Hematopoietic multipotent progenitor cell treated with erythropoietin and hydrocortisone succinate and interleukin-3 and kit ligand, for 4 days (in vitro differentiated cells): ENCODE data around the gene RRAS.
"Not testable (repeated sequence)": the region's sequence is repeated elsewhere in the genome, so short reads cannot be mapped to it uniquely, and the experiment has no call there.

Source experiments
- DNase-seq: peaks from one replicate; pipeline ENCODE4 v3.0.0-alpha.2; 2015

The RRAS gene

DNA sequence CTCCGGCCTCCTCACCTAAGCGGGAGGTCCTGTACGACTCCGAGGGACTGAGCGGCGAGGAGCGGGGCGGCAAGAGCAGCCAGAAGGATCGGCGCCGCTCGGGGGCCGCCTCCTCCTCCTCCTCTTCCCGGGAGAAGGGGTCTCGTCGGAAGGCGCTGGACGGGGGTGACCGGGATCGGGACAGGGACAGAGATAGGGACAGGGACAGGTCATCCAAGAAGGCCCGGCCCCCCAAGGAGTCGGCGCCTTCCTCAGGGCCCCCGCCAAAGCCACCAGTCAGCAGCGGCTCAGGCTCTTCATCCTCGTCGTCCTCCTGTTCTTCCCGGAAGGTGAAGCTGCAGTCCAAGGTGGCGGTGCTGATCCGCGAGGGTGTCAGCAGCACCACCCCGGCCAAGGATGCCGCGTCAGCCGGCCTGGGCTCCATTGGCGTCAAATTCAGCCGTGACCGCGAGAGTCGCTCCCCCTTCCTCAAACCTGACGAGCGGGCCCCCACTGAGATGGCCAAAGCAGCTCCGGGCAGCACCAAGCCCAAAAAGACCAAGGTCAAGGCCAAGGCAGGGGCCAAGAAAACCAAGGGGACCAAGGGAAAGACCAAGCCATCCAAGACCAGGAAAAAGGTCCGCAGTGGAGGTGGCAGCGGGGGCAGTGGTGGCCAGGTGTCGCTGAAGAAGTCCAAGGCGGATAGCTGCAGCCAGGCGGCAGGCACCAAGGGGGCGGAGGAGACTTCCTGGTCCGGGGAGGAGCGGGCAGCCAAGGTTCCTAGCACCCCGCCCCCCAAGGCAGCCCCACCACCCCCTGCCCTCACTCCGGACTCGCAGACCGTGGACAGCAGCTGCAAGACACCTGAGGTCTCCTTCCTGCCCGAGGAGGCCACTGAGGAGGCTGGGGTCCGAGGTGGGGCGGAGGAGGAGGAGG lies 12.9 kb upstream of the RRAS start:
- DNase-seq = no peak

DNA sequence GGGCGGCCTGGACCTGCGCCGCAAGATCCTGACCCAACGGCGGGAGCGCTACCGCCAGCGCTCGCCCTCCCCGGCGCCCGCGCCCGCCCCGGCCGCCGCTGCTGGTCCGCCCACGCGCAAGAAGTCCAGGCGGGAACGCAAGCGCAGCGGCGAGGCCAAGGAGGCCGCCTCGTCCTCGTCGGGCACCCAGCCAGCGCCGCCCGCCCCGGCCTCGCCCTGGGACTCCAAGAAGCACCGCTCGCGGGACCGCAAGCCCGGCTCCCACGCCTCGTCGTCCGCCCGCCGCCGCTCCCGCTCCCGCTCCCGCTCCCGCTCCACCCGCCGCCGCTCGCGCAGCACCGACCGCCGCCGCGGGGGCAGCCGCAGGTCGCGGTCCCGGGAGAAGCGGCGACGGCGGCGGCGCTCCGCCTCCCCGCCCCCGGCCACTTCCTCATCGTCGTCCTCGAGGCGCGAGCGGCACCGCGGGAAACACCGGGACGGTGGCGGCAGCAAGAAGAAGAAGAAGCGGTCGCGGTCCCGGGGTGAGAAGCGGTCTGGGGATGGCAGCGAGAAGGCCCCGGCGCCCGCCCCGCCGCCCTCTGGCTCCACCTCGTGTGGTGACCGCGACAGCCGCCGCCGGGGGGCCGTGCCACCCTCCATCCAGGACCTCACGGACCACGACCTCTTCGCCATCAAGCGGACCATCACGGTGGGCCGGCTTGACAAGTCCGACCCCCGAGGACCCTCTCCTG lies 12.0 kb upstream of the RRAS start:
- no peak for DNase-seq

DNA sequence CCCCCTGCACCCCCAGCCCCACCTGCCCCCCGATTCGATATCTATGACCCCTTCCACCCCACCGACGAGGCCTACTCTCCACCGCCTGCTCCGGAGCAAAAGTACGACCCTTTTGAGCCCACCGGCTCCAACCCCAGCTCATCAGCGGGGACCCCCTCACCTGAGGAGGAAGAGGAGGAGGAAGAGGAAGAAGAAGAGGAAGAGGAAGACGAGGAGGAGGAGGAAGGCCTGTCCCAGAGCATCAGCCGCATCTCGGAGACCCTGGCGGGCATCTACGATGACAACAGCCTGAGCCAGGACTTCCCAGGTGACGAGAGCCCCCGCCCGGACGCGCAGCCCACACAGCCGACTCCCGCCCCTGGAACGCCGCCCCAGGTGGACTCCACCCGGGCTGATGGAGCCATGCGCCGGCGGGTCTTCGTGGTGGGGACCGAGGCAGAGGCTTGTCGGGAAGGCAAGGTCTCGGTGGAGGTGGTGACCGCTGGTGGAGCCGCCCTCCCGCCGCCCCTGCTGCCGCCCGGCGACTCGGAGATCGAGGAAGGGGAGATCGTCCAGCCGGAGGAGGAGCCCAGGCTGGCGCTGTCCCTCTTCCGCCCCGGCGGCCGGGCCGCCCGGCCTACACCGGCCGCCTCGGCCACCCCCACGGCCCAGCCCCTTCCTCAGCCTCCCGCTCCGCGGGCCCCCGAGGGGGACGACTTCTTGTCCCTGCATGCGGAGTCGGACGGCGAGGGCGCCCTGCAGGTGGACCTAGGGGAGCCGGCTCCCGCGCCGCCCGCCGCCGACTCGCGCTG lies 11.3 kb upstream of the RRAS start:
- DNase-seq = no peak

DNA sequence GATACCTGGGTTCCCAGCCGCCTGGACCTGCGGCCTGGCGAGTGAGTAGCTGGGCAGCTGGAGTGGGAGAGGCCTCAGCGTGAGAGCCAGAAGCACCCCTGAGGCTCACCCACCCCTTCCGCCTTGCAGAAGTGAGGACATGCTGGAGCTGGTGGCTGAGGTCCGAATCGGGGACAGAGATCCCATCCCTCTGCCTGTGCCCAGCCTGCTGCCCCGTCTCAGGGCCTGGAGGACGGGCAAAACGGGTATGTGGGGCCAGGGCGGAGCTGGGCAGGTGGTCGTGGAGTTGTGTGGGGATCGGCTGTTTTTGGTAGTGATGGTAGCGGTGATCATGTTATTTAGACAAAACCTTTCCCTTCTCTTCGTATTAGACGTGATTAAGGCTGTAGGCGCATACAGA lies 6.6 kb upstream of the RRAS start:
- DNase-seq = no peak

DNA sequence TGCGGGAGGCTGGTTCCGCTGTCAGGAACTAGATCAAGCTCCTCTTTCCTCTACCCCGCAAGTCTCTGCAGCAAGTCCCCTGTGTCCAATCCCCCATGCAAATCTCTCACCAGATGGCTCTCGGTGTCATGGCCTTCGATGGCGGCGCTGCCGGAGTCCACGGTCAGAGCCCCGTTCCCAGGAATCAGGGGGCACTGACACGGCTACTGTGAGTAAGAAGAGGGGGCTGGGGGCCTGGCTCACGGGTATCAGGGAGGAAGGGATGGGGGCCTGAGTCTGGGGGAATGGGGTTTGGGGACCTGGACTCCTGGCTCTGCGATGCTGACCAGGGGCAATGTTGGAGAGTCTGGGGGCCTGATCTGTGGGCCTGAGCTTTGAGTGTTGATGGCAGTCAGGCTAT lies 6.1 kb upstream of the RRAS start:
- no peak for DNase-seq

DNA sequence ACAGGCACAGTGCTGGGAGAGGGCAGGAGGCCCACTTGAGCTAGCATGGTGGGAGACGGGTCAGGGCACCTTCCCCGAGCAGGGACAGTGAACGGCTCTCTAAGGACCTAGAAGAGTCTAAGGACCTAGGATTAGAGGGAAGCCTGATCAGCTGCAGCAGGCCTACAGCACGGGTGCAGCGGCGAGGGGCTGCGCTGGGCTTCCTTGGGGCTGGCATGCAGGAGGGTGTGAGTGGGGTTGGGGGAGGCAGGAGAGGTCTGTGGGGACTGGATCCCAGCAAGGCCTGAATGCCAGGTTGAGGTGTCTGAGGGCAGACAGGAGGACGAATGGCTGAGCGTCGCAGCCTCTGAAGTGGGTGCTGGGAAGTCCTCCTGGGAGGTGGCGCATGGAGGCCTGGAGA lies 5.6 kb upstream of the RRAS start:
- no peak for DNase-seq

DNA sequence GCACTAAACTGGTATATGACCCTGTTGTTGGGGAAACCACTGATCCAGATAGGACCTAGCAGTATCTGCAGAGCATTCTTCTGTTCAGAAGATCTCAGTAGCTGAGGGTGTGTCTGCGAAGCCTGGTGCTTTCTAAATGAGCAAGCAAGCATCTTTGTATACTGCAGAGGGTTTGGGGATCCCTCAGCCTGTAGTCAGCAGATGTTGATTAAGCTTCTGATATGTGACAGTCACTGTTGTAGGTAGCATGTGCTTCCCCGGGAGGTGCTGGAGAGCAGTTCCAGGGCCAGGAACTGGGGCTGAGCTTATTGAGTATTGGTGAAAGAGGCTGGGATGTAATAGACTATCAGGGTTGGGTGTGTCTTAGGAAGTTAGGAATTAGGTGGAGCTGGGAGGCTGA lies 3.5 kb upstream of the RRAS start:
- DNase-seq = peak; percentile 51

DNA sequence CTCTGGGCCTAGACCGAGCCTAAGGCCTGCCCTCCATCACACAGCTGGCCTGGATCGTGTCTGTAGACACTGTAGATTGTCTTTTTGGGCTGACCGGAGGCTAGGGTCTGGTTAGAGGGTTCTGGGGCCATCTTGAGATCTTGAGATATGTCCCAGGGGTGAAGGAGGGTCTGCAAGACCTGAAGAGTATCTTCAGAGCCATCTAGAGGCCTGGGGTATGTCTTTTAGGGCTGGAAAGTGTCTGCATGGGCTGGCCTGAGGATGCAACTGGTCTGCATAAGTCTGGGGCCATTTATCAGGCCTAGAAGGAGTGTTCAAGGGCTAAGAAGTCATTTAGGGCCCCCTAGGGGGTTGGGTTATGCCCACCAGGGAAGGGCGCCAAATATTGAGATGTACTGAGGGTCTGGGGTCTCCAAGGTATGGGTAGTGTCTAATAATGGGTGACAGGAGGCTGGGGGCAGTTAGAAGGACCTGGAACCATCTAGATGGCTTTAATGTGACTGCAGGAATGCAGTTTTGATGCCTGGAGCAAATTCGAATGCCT lies 2.6 kb upstream of the RRAS start:
- DNase-seq = peak; percentile 55

DNA sequence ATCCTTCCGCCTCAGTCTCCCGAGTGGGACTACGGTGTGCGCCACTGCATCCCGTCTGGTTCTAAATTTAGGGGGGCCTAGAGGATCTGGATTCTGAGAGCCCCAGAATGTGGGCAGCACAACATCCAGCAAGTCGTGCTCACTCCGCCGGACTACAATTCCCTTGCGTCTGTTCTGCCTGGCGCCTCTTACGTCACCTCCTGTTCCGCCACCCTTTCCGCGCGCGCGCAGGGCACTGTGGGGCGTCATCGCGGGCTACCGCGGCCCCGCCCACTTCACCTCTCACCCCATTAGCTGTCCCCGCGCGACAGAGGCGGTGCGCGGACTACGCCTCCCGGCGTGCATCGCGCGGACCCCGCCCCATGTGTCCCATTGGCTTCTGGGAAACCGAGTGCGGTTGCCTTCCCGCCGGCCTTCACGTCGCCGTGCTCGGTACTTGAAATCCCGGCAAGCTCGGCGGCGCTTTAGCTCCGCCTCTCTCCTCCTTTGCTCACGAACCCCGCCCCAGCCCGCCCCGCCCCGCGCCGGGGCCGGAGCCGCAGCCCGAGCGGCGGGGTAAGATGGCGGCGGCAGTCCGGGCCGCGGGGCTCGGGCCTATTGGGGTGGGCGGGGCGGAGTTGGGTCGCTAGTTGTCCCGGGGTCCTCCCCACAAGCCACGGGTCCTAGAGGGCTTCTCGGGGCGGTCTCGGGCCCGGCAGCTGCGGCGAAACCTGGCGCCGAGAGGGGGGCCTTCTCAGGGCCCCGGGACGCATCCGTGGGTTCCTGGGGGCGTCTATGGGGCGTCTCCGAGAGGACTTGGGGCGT lies 1.9 kb upstream of the RRAS start, which contains the start of gene SCAF1:
Gene SCAF1, plus strand, starts transcription at position 522 of the 804 bp plus-strand sequence. CDS start 2,818 bp downstream, outside the sequence.
- peak; percentile 100 for DNase-seq

DNA sequence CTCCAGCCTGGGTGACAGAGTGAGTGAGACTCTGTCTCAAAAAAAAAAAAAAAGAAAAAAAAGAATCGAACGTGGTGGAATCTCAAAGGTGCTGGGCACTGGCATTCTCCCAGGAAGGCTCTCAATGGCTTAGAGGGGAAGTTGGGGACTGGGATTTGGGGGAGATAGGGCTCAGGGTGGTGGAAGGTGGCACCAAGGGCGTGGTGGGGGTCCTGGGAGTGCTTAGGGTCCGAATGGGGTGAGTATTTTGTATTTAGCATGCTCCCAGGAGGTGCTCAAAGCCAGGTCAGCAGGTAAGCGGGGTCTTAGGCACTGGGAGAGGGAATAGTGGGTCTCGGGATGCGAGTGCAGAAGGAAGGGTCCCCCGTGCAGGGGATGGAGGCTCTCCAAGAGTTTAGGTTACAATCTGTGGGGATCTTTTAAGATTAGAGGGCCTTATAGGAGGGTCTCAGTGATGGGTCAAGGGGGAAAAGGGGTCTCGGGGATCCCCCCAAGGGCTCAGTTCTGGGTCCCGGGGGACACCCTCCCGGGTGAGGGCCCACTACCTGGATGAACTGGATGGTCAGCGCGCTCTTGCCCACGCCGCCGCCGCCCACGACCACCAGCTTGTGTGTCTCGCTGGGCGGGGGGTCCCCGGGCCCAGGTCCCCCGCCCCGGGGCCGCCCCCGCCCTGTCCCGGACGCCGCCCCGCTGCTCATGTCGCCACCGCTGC lies 386 bp downstream of the RRAS start:
- DNase-seq = no peak

DNA sequence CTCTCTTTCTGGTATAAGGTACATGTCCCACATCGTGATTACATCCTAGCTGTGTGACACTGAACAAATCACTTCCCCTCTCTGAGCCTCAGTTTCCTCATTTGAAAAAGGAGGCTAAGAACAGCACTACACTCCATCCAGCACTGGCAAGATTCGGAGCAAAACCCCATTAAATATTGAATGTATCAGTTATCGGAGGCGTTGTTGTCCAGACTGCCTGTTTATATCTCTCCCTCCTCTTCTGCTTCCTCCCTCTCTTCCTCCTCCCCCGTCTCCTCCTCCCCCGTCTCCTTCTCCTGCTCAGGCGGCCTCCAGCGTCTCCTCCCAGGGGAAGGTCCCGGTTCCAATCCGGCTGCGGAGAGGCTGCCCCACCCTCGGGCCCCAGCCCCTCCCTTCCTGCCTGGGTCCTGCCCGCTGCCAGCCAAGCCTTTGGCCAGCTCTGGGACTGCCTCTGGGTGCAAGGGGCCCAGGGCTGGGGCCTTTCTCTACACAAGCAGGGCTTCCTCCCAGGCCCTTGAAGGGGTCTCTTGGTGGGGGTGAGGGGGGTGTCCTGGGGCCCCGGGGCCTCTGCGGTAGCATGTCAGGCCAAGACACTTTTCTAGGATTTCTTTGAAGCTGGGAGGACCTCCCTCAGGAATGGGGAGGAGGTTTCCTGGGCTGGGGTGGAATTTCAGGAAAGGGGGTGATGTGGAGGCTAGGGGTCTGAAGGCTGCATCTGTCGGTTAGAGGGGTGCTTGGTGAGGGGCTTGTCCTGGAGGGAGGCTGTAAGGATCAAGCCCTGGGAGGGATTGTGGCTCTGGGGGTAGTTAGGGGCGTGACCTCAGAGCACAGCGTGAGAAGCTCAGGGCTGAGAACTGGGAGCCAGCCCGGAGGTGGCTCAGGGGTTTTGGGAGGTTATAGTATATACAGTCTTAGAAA lies 1.9 kb downstream of the RRAS start:
- peak; percentile 71 for DNase-seq

DNA sequence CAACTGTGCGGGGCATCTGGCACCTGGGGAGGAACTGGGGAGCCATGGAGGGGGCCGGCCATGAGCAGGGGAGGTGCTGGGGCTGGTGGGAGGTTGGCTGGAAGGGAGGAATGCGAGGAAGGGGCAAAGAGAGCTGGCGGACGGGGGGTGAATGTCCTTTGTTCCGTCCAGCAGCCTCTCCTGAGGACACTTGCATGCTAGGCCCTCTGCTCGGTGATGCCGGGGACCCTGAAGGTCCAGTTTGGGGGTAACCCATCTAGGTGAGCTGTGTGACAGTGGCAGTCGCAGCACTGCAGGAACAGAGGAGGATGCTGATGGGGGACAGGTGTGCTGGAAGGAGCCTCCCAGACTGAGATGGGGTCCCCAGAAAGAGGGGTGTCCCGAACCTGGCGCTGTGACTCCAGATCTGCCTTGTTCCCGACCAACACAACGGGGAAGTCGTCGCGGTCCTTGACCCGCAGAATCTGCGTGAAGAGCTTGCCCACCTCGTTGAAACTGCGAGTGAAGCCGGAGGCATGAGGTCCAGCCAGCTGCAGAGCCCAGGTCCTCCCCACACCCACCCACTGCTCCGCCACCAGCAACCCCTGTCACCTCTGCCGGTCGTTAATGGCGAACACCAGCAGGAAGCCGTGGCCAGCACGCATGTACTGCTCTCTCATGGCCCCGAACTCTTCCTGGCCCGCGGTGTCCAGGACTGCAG lies 3.6 kb downstream of the RRAS start:
- no peak for DNase-seq

DNA sequence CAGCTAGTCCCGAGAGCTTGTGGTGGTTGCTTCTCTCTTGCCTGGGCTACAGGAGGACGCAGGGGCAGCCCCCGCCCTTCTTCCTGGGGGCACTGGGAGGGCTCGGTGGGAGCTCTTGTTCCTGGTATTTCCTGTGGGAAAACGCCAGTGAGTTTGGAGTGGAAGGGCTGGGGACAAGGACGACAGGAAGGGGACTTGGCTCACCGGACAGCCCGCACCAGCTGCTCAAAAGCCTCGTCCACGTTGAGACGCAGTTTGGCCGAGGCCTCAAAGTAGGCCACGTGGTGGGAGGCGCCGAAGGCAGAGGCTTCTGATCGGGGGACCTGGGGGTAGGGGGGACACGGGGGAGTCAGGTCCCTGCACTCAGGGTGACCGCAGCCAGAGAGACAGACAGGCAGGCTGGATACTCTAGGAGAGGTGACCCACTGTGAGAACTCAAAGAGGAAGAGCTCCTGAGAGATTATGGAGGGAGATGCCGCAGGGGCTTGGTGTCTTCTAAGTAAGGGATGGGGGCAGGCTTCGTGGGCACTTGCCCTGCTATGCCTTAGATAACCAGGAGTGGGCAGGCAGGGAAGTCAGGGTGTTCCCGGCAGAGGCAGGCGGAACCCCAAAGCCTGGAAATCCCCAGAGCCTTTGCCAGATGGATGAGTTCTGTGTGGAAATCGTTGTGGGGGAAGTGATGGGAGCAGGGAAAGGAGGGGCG lies 4.3 kb downstream of the RRAS start:
- DNase-seq = peak; percentile 26

DNA sequence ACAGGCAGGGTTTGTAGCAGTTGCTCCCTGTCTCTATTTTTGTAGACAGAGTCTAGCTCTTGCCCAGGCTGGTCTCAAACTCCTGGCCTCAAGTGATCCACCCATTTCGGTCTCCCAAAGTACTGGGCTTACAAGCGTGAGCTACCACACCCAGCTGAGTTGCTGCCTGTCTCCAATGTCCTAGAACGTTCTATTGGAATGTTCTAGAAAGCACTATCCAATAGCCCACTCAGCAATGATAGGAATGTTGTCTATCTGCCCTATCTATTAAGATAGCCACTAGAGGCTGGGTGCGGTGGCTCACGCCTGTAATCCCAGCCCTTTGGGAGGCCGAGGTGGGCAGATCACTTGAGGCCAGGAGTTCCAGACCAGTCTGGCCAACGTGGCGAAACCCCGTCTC lies 6.7 kb downstream of the RRAS start:
- not testable (repeated sequence) for DNase-seq

DNA sequence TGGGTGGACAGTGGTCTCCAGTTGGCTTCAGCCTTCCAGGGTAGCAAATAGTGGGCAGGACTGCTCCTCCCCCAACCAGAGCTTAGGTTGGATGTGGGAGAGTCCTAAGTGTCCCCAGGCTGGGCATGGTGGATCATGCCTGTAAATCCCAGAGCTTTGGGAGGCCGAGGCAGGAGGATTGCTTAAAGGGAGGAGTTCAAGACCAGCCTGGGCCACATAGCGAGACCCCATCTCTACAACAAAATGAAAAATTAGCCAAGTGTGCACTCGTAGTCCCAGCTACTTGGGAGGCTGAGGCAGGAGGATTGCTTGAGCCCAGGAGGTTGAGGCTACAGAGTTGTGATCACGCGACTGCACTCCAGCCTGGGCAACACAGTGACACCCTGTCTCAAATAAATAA lies 7.4 kb downstream of the RRAS start:
- DNase-seq = no peak

DNA sequence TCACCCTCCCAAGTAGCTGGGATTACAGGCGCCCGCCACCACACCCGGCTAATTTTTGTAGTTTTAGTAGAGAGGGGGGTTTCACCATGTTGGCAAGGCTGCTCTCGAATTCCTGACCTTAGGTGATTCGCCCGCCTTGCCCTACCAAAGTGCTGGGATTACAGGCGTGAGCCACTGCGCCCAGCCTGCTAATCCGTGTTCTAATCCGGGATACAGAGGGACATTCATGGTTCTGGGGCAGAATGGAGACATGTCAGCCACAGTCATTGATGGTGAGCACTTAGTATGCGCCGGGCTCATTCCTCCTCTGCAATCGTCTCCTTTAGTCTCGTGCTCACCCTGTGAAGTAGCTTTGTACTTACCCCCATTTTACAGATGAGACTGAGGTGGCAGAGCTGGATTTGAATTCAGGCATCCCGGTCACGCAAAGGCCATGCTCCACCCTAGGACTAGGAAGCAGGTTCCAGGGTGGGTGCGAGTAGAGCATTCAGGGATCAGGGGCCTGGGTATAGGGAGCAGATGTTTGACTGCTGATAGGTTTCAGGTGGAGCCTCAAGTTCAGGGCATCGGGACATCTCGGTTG lies 8.2 kb downstream of the RRAS start:
- no peak for DNase-seq

DNA sequence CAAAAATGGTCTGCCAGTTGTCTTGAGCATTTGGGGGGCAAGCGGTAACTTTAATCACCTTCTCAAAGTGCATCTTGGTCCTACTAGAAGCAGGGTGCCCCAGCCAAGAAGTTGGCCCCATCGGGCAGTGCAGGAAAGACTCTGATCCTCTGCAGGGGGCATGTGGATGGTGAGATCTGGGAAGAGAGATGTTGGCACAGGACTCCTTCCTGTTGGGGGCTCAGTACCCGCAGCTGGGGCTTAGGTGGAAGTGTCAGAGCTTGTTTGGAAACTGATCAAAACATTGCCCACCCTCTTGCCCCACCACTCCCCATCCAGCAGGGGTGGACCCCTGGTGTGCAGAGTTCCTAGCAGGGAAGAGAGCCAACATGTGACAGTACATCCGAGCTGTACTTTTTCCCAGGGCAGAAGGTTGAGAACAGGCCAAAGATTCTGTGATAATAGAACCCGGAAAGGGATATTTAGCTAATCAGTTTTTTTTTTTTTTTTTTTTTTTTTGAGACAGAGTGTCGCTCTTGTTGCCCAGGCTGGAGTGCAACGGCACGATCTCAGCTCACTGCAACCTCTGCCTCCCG lies 8.8 kb downstream of the RRAS start:
- no peak for DNase-seq

DNA sequence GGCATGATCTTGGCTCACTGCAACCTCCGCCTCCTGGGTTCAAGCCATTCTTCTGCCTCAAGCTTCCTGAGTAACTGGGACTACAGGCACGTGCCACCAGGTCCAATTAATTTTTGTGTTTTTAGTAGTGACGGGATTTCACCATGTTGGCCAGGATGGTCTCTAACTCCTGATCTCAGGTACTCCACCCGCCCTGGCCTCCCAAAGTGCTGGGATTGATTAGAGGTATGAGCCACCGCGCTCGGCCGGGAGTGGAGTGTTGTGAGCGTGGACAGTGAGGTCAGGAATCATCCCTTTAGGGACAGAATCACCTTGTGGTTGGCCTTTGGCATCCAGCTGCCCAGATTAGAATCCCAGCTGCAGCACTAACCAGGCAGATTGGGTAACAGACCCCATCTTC lies 10.3 kb downstream of the RRAS start:
- DNase-seq = no peak
